ENCODE measurements around the gene BCR. TPM values are rescaled to one million over a fixed set of nuclear protein-coding genes. Genes with fewer than 3 reads are reported as not detected.

Gene BCR
- total RNA-seq, result 37.6 and 51.7 TPM in 2 replicates

DNA sequence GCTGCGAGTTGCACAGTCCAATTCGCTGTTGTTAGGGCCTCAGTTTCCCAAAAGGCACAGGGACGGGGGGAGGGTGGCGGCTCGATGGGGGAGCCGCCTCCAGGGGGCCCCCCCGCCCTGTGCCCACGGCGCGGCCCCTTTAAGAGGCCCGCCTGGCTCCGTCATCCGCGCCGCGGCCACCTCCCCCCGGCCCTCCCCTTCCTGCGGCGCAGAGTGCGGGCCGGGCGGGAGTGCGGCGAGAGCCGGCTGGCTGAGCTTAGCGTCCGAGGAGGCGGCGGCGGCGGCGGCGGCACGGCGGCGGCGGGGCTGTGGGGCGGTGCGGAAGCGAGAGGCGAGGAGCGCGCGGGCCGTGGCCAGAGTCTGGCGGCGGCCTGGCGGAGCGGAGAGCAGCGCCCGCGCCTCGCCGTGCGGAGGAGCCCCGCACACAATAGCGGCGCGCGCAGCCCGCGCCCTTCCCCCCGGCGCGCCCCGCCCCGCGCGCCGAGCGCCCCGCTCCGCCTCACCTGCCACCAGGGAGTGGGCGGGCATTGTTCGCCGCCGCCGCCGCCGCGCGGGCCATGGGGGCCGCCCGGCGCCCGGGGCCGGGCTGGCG lies at the start of gene BCR:
Gene BCR, plus strand, starts transcription at position 209 of the 592 bp plus-strand sequence. CDS start 452 bp downstream, outside the sequence.

DNA sequence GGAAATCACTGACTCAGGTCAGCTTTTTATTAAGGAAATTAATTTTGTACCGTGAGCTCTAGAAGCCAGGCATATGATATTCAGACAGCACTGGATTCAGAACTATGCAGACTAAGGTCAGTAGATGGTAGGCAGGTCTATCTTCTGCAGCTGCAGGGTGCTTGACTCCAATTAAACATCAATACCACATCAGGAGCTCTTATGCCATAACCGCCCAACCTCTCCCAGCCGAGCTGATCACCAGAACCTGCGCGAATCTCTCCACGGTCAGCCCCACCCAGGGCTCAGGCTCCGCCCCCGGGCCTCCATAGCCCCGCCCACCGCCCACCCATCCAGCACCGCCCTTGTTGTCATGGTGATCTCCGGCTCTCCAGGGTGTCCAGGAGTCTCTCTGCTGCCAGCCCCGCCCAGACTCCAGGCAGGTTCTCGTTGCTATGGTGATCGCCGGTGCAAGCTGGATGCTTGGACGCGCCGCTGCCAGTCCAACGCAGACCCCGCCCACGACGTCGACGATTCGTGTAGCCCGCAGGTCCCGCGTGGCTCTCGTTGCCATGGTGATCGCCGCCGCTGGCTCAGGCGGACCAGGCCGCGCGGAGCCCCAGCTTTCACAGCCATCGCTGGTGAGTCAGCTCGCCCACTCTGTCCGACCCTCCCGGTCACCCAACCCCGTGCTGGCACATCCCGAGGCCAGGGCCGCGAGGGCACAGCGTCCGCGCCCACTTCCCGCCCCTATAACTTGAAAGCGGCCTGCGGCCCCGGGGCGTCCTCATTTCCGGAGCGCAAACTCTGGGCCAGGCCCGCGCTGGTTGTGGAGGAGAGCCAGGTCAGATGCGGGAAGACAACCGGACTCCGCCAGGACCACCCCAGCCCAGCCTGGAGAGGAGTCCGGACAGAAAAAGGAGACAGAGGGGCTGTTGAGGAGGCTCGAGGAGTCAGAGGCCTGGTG lies 35.1 kb upstream of the BCR start, which contains the start of gene RAB36:
Gene RAB36, plus strand, starts transcription at position 546 of the 946 bp plus-strand sequence. CDS start 1,140 bp downstream, outside the sequence.

Other genes with a start within 250 kb of the BCR start
- gene GNAZ, start 110.0 kb upstream of the BCR start, total RNA-seq, result 1.3 and 3.5 TPM in 2 replicates
- 0.33 and 2.2 TPM in 2 replicates for gene RSPH14, start 38.5 kb upstream of the BCR start, total RNA-seq
- 4.7 and 8.9 TPM in 2 replicates for gene RAB36, start 35.0 kb upstream of the BCR start, total RNA-seq

All from mesangial cell (primary cell).